Endothelial cell of umbilical vein (primary cell): ENCODE measurements around the gene RAB2B. TPM values are rescaled to one million over a fixed set of nuclear protein-coding genes. Genes with fewer than 3 reads are reported as not detected.

Source experiments
- BruUV-seq: library from RNA; stranded (reverse); fragments of 400-500 nt; replicated peaks from 2 replicates; lab custom pipeline; 2021; lab: Mats Ljungman, UMichigan
- CTCF ChIA-PET: fragments of 300-600, 350-600 bp; sonication (Branson Sonifier 250); formaldehyde crosslinking; loops from one replicate; lab custom pipeline; 2021; ENCODE audit warnings: antibody characterized with exemption, inconsistent platforms; lab: Charles Lee
- POLR2A ChIA-PET: fragments of 300-600, 350-600 bp; sonication (Branson Sonifier 250); formaldehyde crosslinking; loops from one replicate; lab custom pipeline; 2021; ENCODE audit warnings: antibody characterized with exemption, inconsistent platforms; lab: Charles Lee
- DNase-seq: peaks from one replicate; pipeline ENCODE4 v3.0.0-alpha.2; 2011; ENCODE audit warnings: low read depth, low spot score
- FAIRE-seq: peaks from 2 replicates; lab custom pipeline; 2011; peaks lifted over from hg19 to GRCh38; lab: Jason Lieb, UNC
- H2AFZ ChIP-seq: 2 replicates; pipeline ENCODE4 v1.6.0; 2012; ENCODE audit warnings: low read depth, low read length, control low read depth, inconsistent platforms
- H3K27ac ChIP-seq: 2 replicates; pipeline ENCODE4 v1.5.1; 2011; ENCODE audit warnings: low read depth, mild to moderate bottlenecking, control low read depth, low read length, moderate library complexity; ENCODE audit not compliant: insufficient read depth
- H3K27me3 ChIP-seq, 2 experiments: 2 replicates each; pipeline versions ENCODE4 v1.6.0 to v1.6.1; 2011; ENCODE audit warnings: low read length in 2 of 2, mixed read lengths in 1 of 2; ENCODE audit not compliant: control insufficient read depth in 2 of 2, insufficient read depth in 2 of 2
- H3K36me3 ChIP-seq, 2 experiments: 2 replicates in 1 of 2; 3 replicates in 1 of 2; pipeline ENCODE4 v1.5.1; 2011; ENCODE audit warnings: low read length in 2 of 2, mild to moderate bottlenecking in 1 of 2, moderate library complexity in 1 of 2; ENCODE audit not compliant: control insufficient read depth in 2 of 2, insufficient read depth in 2 of 2; ENCODE audit errors: extremely low read depth in 1 of 2
- H3K4me1 ChIP-seq: 3 replicates; pipeline ENCODE4 v1.5.1; 2011; ENCODE audit warnings: mild to moderate bottlenecking, low read length; ENCODE audit not compliant: control insufficient read depth, insufficient read depth; ENCODE audit errors: extremely low read depth
- H3K4me2 ChIP-seq: 2 replicates; pipeline ENCODE4 v1.6.1; 2011; ENCODE audit warnings: low read length, control low read depth, mixed read lengths; ENCODE audit not compliant: insufficient read depth
- H3K4me3 ChIP-seq, 3 experiments: fragments of 200-600 bp in 1 of 3; sonication (generic), shearing (Covaris generic) in 1 of 3; replicated peaks in 1 of 3; 2 replicates each; pipeline ENCODE4 v1.5.1; 2011 to 2016; ENCODE audit warnings: control low read depth in 3 of 3, low read length in 3 of 3, mild to moderate bottlenecking in 2 of 3, inconsistent platforms in 1 of 3, low read depth in 1 of 3, moderate library complexity in 1 of 3; ENCODE audit not compliant: insufficient read depth in 1 of 3
- H3K79me2 ChIP-seq: 2 replicates; pipeline ENCODE4 v1.6.0; 2012; ENCODE audit warnings: low read length, inconsistent platforms; ENCODE audit not compliant: control insufficient read depth, insufficient read depth
- H3K9ac ChIP-seq: replicated peaks from 2 replicates; pipeline ENCODE3; 2011; ENCODE audit warnings: low read length, control low read depth; ENCODE audit not compliant: insufficient read depth; ENCODE audit errors: extremely low read depth
- H3K9me1 ChIP-seq: replicated peaks from 3 replicates; pipeline ENCODE4 v1.6.0; 2011; ENCODE audit warnings: mild to moderate bottlenecking, low read length; ENCODE audit not compliant: control insufficient read depth, insufficient read depth; ENCODE audit errors: extremely low read depth
- H3K9me3 ChIP-seq: replicated peaks from 2 replicates; pipeline ENCODE4 v1.5.1; 2012; ENCODE audit warnings: low read length, inconsistent platforms; ENCODE audit not compliant: control insufficient read depth, insufficient read depth
- H4K20me1 ChIP-seq: replicated peaks from 2 replicates; pipeline ENCODE3; 2011; ENCODE audit warnings: mild to moderate bottlenecking, low read length; ENCODE audit not compliant: control insufficient read depth, insufficient read depth; ENCODE audit errors: extremely low read depth
- EZH2 ChIP-seq: IDR thresholded peaks from 2 replicates; pipeline ENCODE4 v1.6.1; 2012; ENCODE audit warnings: borderline replicate concordance, low read depth, mild to moderate bottlenecking, moderate library complexity, low read length, inconsistent platforms; ENCODE audit not compliant: severe bottlenecking
- FOS ChIP-seq: IDR thresholded peaks from 2 replicates; pipeline ENCODE4 v1.6.1; 2011; ENCODE audit warnings: mild to moderate bottlenecking, low read length, moderate library complexity, borderline replicate concordance; ENCODE audit not compliant: insufficient read depth
- GATA2 ChIP-seq: IDR thresholded peaks from 2 replicates; pipeline ENCODE4 v1.7.0; 2011; ENCODE audit warnings: low read depth, mild to moderate bottlenecking, moderate library complexity, mixed read lengths, low read length; ENCODE audit not compliant: insufficient read length, insufficient read depth
- JUN ChIP-seq: IDR thresholded peaks from 2 replicates; pipeline ENCODE4 v1.6.1; 2011; ENCODE audit warnings: borderline replicate concordance, low read depth; ENCODE audit not compliant: insufficient read length, insufficient read depth
- MYC ChIP-seq: IDR thresholded peaks from one replicate; pipeline ENCODE4 v1.6.1; 2011; ENCODE audit warnings: mild to moderate bottlenecking, low read depth, low read length
- POLR2A ChIP-seq: IDR thresholded peaks from 2 replicates; pipeline ENCODE4 v1.6.1; 2012; ENCODE audit warnings: low read depth, mild to moderate bottlenecking, control low read depth, low read length
- POLR2AphosphoS5 ChIP-seq: IDR thresholded peaks from 2 replicates; pipeline ENCODE4 v1.6.1; 2012; ENCODE audit warnings: low read depth, mild to moderate bottlenecking, control low read depth, low read length, moderate library complexity; ENCODE audit not compliant: insufficient read depth
- dilution Hi-C: fragments of 300-500 bp; cut with MboI; formaldehyde crosslinking; loops from one replicate; pipeline ENCODE4 v1.15.0; 2019; ENCODE audit warnings: low sequenced_read_pairs; ENCODE audit not compliant: extremely low pct_ligation_motif_present
- intact Hi-C: fragments of 100-400 bp; cut with micrococcal nuclease; formaldehyde crosslinking; loops from one replicate; pipeline ENCODE4 v1.10.0; 2022
- polyA plus RNA-seq, 4 experiments: library from polyadenylated mRNA; depleted of rRNA in 3 of 4; stranded (reverse) in 3 of 4; unstranded in 1 of 4; fragments of >200 nt; gene quantifications; 2 replicates each; pipeline versions ENCODE4 v1.2.1 to v1.2.3, GENCODE V29; 2011 to 2012; ENCODE audit warnings: missing spikeins in 1 of 4
- total RNA-seq: library from RNA; stranded (reverse); gene quantifications from 2 replicates; pipeline ENCODE4 v1.2.3, GENCODE V29; 2021

The RAB2B gene
- total and polyA plus RNA-seq, 2 donors (not counting 3 experiments of a cell fraction or from before 2014, with no cell fraction given) = 27.9 to 29.1 TPM

GRCh38 chr14:21476523-21476924, 235 bp downstream of the RAB2B start:
- no peak for FAIRE-seq
- peak overlapping the region; percentile 37 for H3K27ac ChIP-seq
- peaks cover 20% of the 10 kb centered on the region for H3K4me1 ChIP-seq
- intact Hi-C loops = no loop called here
- H3K4me3 ChIP-seq = peak overlapping the region; percentile 69 to 91 (median 71)
- ChIA-PET CTCF (interaction anchor here (0.6 to 3.7 kb wide), 13 partner anchors 9 to 352 kb away, joined by 3 to 23 read pairs (median 5); partner anchors contain the start of genes CHD8, METTL3 and SUPT16H), POLR2A (interaction anchor here (0.9 to 1.9 kb wide), 2 partner anchors 19 to 34 kb away, joined by 7 read pairs; partner anchors contain the start of gene METTL3)
- peaks cover 0 to 7% of the 10 kb centered on the region in 2 experiments for H3K36me3 ChIP-seq
- H3K9me1 ChIP-seq = no peaks in the 10 kb centered on the region
- BruUV-seq = no TSS peak
- peaks cover 41% of the 10 kb centered on the region for H3K79me2 ChIP-seq
- no peaks in the 10 kb centered on the region for H3K27me3 ChIP-seq
- no peak for TF ChIP-seq GATA2
- TF ChIP-seq FOS = no peak
- TF ChIP-seq POLR2AphosphoS5 = no peak
- TF ChIP-seq MYC = no peak
- no peak for TF ChIP-seq EZH2
- TF ChIP-seq POLR2A = peak; percentile 6
- no peak for TF ChIP-seq JUN
- no peaks in the 10 kb centered on the region for H3K9me3 ChIP-seq
- DNase-seq = no peak
- H3K4me2 ChIP-seq = peak overlapping the region; percentile 89
- dilution Hi-C loops = no loop called here
- H4K20me1 ChIP-seq = no peaks in the 10 kb centered on the region
- H3K9ac ChIP-seq = peak overlapping the region; percentile 81
- peak overlapping the region; percentile 97 for H2AFZ ChIP-seq
